ENCODE results near the gene BUD31.

BUD31 gene

DNA sequence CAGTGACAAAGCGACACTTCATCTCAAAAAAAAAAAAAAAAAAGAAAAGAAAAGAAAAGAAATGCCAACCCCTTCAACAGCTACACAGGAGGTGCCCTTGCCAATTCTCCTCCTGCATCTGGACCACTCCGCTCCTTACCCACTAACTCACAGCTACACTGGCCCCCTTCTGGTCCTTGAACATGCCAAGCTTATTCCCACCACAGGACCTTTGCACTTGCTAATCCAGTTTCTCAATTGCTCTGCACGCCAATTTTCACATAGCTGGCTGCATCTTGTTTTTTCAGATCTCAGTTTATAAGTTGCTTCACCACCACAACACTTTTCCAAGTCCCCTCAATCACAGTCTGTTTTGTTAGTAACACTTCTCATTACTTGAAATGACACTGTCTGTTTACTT, 5.9 kb upstream of the BUD31 start:
- no peak for DNase-seq (ENCODE audit: low read depth)
- no peak overlapping the region for H3K4me3 ChIP-seq (ENCODE audit: low read length)
- TF ChIP-seq, protein P1, sequence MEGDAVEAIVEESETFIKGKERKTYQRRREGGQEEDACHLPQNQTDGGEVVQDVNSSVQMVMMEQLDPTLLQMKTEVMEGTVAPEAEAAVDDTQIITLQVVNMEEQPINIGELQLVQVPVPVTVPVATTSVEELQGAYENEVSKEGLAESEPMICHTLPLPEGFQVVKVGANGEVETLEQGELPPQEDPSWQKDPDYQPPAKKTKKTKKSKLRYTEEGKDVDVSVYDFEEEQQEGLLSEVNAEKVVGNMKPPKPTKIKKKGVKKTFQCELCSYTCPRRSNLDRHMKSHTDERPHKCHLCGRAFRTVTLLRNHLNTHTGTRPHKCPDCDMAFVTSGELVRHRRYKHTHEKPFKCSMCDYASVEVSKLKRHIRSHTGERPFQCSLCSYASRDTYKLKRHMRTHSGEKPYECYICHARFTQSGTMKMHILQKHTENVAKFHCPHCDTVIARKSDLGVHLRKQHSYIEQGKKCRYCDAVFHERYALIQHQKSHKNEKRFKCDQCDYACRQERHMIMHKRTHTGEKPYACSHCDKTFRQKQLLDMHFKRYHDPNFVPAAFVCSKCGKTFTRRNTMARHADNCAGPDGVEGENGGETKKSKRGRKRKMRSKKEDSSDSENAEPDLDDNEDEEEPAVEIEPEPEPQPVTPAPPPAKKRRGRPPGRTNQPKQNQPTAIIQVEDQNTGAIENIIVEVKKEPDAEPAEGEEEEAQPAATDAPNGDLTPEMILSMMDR (conservative IDR thresholded peaks at IDR 0.05; ENCODE audit: low read length) = no peak

DNA sequence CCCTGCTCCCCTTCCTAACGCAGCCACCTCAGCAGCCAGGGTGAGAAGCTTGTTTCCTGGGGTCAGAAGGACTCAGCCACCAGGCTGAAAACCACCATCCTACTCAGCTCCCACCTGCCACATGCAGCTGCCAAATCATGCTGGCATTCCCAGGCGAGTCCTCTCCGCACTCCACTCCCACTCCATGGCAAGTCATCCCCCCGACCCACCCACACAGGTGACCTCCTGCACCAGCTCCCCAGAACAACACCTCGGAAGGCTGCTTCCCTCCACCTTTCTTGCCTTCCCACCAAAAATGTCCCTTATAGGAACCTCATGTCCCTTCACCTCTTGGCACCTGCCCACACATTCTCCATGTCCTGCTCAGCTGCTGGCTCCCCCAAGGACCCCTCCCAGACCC, 5.0 kb upstream of the BUD31 start:
- no peak overlapping the region for H3K4me3 ChIP-seq (ENCODE audit: low read length)
- TF ChIP-seq, protein P1 (conservative IDR thresholded peaks at IDR 0.05; ENCODE audit: low read length) = no peak
- no peak for DNase-seq (ENCODE audit: low read depth)

DNA sequence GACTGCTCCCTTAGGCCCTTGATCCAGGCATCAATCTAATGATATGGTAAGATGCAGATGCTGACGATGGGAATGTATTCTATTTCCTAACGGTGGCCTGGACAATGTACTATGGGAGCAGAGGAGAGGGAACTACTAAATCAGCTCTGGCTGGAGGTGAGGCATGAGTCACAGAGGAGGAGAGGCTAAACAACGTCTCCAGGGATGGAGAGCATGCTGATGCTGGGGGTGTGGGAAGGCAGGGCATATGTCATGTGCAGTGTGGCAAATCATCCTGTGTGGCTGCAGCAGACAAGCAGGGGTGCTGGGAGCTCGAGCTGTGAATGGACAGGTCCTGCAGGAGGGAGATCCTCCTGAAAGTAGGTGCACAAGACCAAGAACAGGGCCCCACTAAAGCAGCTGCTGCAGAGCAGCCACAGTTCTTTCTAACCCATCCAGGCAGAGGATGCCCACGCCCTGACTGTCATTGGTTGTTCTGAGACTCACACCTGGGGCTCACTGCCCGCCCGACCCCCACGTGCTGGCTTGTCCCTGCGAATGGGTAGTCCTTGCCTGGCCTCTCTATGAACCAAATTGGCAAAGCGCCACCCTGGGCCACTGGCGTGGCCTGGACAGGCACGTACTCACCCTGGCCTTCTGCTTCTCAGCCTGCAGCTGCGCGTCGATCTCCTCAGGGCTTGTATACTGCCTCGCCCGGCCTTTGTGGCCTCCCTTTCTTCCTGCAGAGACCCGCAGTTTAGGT, 4.4 kb upstream of the BUD31 start:
- H3K4me3 ChIP-seq (ENCODE audit: low read length) = no peak overlapping the region
- TF ChIP-seq, protein P1 (conservative IDR thresholded peaks at IDR 0.05; ENCODE audit: low read length) = no peak
- no peak for DNase-seq (ENCODE audit: low read depth)

DNA sequence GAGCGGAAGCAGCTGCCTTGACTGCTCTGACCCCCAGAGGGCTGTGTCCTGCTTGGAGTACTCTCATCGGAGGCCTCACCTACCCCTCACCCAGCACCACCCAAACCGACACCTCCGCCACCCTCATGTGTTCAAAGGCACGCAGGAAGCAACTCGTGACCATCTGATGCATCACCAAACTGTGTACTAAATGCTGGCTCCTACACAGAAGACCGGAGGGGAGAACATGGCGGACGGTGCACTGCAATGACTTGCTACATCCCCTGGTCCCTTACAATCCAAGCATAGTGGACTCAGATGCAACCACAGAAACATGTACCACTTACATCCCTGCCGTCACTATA, 3.8 kb upstream of the BUD31 start:
- no peak overlapping the region for H3K4me3 ChIP-seq (ENCODE audit: low read length)
- no peak for DNase-seq (ENCODE audit: low read depth)
- TF ChIP-seq, protein P1 (conservative IDR thresholded peaks at IDR 0.05; ENCODE audit: low read length) = no peak

DNA sequence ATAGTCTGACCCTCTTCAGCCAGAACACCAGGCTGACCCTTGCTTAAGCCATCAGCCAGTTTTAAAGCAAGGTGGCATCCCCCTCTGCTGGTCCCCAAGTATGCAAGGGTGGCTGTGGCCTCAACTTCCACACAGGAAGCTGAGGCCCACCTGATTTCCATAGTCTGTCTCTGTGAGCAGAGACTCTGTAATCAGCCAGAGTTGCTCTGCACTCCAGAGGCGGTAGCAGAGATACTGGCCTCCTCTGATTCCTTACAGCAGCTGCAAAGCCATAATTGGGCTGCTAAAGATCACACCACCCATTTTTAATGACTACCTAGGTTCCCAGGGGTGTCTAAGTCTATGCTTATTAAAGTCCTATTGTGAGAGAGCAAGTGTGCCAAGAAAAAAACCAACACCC, 2.2 kb upstream of the BUD31 start:
- peak overlapping the region; percentile 6; the same call in 1 of the 2 replicates for H3K4me3 ChIP-seq (ENCODE audit: low read length)
- DNase-seq (ENCODE audit: low read depth) = no peak
- TF ChIP-seq, protein P1 (conservative IDR thresholded peaks at IDR 0.05; ENCODE audit: low read length) = no peak

DNA sequence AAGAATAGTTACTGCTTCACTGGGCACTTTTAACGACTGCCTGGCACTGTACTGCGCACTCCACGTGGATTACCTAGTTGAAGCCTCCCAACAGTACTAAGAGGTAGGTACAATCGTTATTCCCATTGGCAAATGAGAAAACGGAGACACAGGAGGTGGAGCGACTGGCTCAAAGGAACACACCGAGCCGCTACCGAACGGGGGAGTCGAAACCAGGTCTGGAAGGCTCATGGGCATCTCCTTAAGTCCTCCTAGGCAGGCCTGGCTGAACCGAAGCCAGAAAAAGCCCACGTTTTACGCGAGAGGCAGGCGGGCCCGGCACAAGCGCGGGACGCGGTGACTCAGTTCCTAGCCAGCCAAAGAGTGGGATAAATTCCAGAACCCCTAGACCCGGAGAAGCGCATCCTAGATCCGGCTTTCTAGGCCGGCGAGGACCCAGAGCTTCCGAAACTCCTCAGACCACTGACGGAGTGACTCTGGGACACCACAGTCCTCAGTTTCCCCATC, 844 bp upstream of the BUD31 start:
- peak overlapping the region; percentile 100 for H3K4me3 ChIP-seq (ENCODE audit: low read length)
- TF ChIP-seq, protein P1 (conservative IDR thresholded peaks at IDR 0.05; ENCODE audit: low read length) = no peak
- peak; percentile 82 for DNase-seq (ENCODE audit: low read depth)

DNA sequence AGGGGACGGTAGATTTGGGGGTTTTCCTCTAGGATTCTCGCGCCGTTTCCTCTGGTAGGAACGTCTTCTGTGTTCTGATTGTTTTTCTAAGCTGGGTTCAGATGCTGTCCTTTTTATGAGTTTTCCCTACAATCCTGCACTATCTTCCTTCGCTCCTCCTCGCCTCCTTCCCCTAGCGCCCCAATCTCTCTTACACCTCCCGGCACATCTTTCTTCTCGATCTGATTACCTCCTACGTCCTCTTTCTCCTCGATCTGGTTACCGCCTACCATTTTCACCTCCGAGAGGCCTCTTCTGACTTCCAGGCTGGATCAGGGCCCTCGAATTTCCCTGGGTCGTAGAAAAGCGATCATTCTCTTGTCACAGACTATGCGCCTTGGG, 413 bp downstream of the BUD31 start:
- DNase-seq (ENCODE audit: low read depth) = no peak
- TF ChIP-seq, protein P1 (conservative IDR thresholded peaks at IDR 0.05; ENCODE audit: low read length) = no peak
- H3K4me3 ChIP-seq (ENCODE audit: low read length) = peak overlapping the region; percentile 100
